ENCODE data around the gene ZNF419. TPM values are rescaled to one million over a fixed set of nuclear protein-coding genes. Genes with fewer than 3 reads are reported as not detected.
"Not testable (repeated sequence)": the region's sequence is repeated elsewhere in the genome, so short reads cannot be mapped to it uniquely, and the experiment has no call there.

ZNF419 gene
- total RNA-seq, 4 donors from 2014 or later: 0.83 to 16.7 (median 5.4) TPM

DNA sequence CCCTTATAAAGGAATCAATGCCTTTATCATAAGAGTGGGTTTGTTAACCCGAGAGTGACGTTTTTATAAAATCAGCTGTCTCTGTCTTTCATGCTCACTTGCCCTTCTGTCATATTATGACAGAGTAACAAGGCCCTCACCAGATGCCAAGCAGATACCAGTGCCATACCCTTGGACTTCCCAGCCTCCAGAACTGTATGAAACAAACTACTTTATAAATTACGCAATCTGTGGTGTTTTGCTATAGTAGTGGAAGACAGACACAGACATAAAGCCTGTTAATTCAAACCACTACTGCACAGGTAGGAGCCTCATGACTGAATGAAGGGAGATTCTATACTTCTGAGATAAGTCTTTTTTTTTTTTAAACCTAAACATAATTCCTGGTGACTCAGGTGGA is 35.2 kb upstream of the ZNF419 start:
- Histone ChIP-seq H3K27me3 (no peaks in the 10 kb centered on the region), H3K36me3 (no peaks in the 10 kb centered on the region), H3K27ac (no peak overlapping the region), H3K9me3 (peaks cover 0 to 31% (median 0%) of the 10 kb centered on the region in 4 donors), H3K4me1 (no peaks in the 10 kb centered on the region), H3K4me3 (no peak overlapping the region)
- no peak for DNase-seq
- TF ChIP-seq POLR2A (IDR thresholded peaks at IDR 0.05): no peak
- TF ChIP-seq, protein P1, sequence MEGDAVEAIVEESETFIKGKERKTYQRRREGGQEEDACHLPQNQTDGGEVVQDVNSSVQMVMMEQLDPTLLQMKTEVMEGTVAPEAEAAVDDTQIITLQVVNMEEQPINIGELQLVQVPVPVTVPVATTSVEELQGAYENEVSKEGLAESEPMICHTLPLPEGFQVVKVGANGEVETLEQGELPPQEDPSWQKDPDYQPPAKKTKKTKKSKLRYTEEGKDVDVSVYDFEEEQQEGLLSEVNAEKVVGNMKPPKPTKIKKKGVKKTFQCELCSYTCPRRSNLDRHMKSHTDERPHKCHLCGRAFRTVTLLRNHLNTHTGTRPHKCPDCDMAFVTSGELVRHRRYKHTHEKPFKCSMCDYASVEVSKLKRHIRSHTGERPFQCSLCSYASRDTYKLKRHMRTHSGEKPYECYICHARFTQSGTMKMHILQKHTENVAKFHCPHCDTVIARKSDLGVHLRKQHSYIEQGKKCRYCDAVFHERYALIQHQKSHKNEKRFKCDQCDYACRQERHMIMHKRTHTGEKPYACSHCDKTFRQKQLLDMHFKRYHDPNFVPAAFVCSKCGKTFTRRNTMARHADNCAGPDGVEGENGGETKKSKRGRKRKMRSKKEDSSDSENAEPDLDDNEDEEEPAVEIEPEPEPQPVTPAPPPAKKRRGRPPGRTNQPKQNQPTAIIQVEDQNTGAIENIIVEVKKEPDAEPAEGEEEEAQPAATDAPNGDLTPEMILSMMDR (IDR thresholded peaks at IDR 0.05): no peak

- Histone ChIP-seq H3K9me3 (peaks cover 0 to 63% (median 7%) of the 10 kb centered on the region in 4 donors), H3K4me3 (no peak overlapping the region), H3K36me3 (peaks cover 0 to 5% (median 0%) of the 10 kb centered on the region in 3 donors), H3K27ac (no peak overlapping the region), H3K4me1 (no peaks in the 10 kb centered on the region), H3K27me3 (no peaks in the 10 kb centered on the region)
- TF ChIP-seq, protein P1 (IDR thresholded peaks at IDR 0.05): peak in 4 of 6 experiments; percentile 13 to 51 (median 47)
- no peak for TF ChIP-seq POLR2A (IDR thresholded peaks at IDR 0.05)
- no peak for DNase-seq
Measured at GRCh38 chr19:57465680-57466381, 21.7 kb upstream of the ZNF419 start.

GRCh38 chr19:57466489-57466888 is 21.1 kb upstream of the ZNF419 start:
- no peaks in the 10 kb centered on the region for H3K4me1 ChIP-seq
- peaks cover 0 to 69% (median 9%) of the 10 kb centered on the region in 4 donors for H3K9me3 ChIP-seq
- H3K4me3 ChIP-seq: no peak overlapping the region
- no peak overlapping the region for H3K27ac ChIP-seq
- no peak for DNase-seq
- TF ChIP-seq POLR2A (IDR thresholded peaks at IDR 0.05): no peak
- TF ChIP-seq, protein P1 (IDR thresholded peaks at IDR 0.05): no peak
- peaks cover 0 to 5% (median 0%) of the 10 kb centered on the region in 3 donors for H3K36me3 ChIP-seq
- no peaks in the 10 kb centered on the region for H3K27me3 ChIP-seq

- Histone ChIP-seq H3K27me3 (no peaks in the 10 kb centered on the region), H3K4me1 (no peaks in the 10 kb centered on the region), H3K9me3 (peaks cover 0 to 86% (median 42%) of the 10 kb centered on the region in 4 donors), H3K4me3 (no peak overlapping the region), H3K36me3 (peaks cover 0 to 36% (median 0%) of the 10 kb centered on the region in 3 donors), H3K27ac (no peak overlapping the region)
- no peak for DNase-seq
- no peak for TF ChIP-seq POLR2A (IDR thresholded peaks at IDR 0.05)
- TF ChIP-seq, protein P1 (IDR thresholded peaks at IDR 0.05): no peak
Measured at GRCh38 chr19:57473646-57474045, 13.9 kb upstream of the ZNF419 start.

DNA sequence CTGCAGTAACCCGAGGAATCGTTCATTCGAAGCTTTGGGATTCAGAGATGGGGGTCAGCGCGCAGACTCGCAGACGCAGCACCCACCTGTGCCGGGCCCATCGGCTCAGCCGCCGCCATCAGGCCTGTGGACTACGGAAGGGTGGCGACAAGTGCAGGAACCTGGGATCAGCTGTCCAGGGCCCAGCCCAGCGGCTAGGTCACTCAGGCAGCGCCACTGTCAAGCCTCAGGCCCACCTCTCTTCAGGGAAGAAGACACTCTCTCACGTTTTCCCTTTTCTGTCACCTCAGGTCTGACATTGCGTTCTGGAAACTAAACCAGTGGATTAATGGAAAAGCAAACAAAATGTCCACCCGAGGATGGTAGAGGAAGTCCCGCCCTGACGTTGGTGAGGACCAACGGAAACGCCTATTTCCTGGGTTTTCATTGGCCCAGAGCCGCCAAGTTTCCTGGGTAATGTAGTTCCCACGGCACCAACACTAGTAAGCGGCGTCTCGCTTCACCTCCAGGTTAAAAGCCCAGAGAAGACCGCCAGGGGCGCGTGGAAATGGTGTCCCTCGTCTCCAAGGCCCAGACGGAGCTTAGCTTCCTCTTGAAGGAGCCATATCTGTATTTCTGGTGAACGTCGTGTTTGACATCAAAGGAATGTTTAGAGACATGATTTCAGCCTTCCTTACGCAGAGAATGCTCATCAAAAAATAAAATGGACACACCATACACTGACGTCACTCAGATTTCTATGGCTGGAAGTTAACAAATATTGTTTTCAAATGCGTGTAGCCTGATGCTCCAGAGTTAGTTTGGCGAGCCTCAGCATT is 10.2 kb upstream of the ZNF419 start, which contains the start of gene ZNF772:
Gene ZNF772 (minus strand): TSS at position 376 of the 818 bp plus-strand sequence. CDS start 257 bp downstream, at position 119.
- Histone ChIP-seq H3K27me3 (no peaks in the 10 kb centered on the region), H3K9me3 (peaks cover 0 to 59% (median 36%) of the 10 kb centered on the region in 4 donors), H3K4me1 (no peaks in the 10 kb centered on the region), H3K36me3 (peaks cover 0 to 36% (median 0%) of the 10 kb centered on the region in 3 donors), H3K4me3 (peak within 1 kb of the TSS; percentile 56 to 72 (median 67)), H3K27ac (peak within 1 kb of the TSS; percentile 49 to 81 (median 64))
- DNase-seq: peak; percentile 83 to 95 (median 89)
- no peak for TF ChIP-seq POLR2A (IDR thresholded peaks at IDR 0.05)
- TF ChIP-seq, protein P1 (IDR thresholded peaks at IDR 0.05): peak; percentile 34 to 61 (median 44)

- DNase-seq, H3K27ac ChIP-seq, H3K4me3 ChIP-seq, H3K27me3 ChIP-seq, H3K4me1 ChIP-seq: not testable (repeated sequence)
- peaks cover 0 to 13% (median 0%) of the 10 kb centered on the region in 4 donors for H3K9me3 ChIP-seq
- H3K36me3 ChIP-seq: peaks cover 0 to 31% (median 0%) of the 10 kb centered on the region in 3 donors
Measured at GRCh38 chr19:57488299-57488644, 722 bp downstream of the ZNF419 start.

DNA sequence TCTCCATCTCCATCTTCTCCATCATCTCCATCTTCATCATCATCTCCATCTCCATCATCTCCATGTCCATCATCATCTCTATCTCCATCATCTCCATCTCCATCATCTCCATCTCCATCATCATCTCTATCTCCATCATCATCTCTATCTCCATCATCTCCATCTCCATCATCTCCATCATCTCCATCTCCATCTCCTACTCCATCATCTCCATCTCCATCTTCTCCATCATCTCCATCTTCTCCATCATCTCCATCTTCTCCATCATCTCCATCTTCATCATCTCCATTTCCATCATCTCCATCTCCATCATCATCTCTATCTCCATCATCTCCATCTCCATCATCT is 11.8 kb downstream of the ZNF419 start:
- not testable (repeated sequence) for DNase-seq, H3K27ac ChIP-seq, H3K27me3 ChIP-seq, H3K4me3 ChIP-seq, H3K4me1 ChIP-seq
- H3K9me3 ChIP-seq: peaks cover 0 to 25% (median 0%) of the 10 kb centered on the region in 4 donors
- H3K36me3 ChIP-seq: peaks cover 0 to 28% (median 0%) of the 10 kb centered on the region in 3 donors

Measured in Peyer's patch (tissue), 4 donors.